Stomach (tissue), 9 donors: ENCODE results near the gene IL1RAPL2. TPM values are rescaled to one million over a fixed set of nuclear protein-coding genes. Genes with fewer than 3 reads are reported as not detected.

Source experiments
- DNase-seq, 2 donors: peaks; one replicate each; pipeline versions ENCODE4 v3.0.0 to v3.0.0-alpha.2; 2013 to 2019
- H3K27ac ChIP-seq, 5 donors: fragments of 200-600 bp in 4 of 5; sonication (generic) in 4 of 5; one replicate each; pipeline ENCODE4 v1.5.1; 2013 to 2019; ENCODE audit warnings: mild to moderate bottlenecking in 1 of 5, moderate library complexity in 1 of 5
- H3K27me3 ChIP-seq, 3 donors: fragments of 200-600 bp; sonication (generic); one replicate each; pipeline ENCODE4 v1.5.1; 2017 to 2019; ENCODE audit warnings: mixed run types in 1 of 3
- H3K36me3 ChIP-seq, 4 donors: fragments of 200-600 bp; sonication (generic); 1 replicate in 3 of 4; 2 replicates in 1 of 4; pipeline ENCODE4 v1.5.1; 2016 to 2019
- H3K4me1 ChIP-seq, 4 donors: fragments of 200-600 bp; sonication (generic); one replicate each; pipeline ENCODE4 v1.5.1; 2016 to 2019
- H3K4me3 ChIP-seq, 4 donors: fragments of 200-600 bp; sonication (generic) in 3 of 4; one replicate each; pipeline ENCODE4 v1.5.1; 2016 to 2019; ENCODE audit warnings: mild to moderate bottlenecking in 1 of 4
- H3K9me3 ChIP-seq, 4 donors: fragments of 200-600 bp; sonication (generic); one replicate each; pipeline ENCODE4 v1.5.1; 2016 to 2019
- EP300 ChIP-seq: sonication (generic); formaldehyde crosslinking; IDR thresholded peaks from one replicate; pipeline ENCODE4 v1.6.1; 2017; ENCODE audit warnings: antibody characterized with exemption
- POLR2A ChIP-seq, 4 donors: fragments of 450-650 bp; IDR thresholded peaks; one replicate each; pipeline ENCODE4 v1.6.1; 2016; ENCODE audit warnings: antibody characterized with exemption in 4 of 4, control low read depth in 2 of 4, mild to moderate bottlenecking in 1 of 4, moderate library complexity in 1 of 4
- POLR2AphosphoS5 ChIP-seq, 3 donors: sonication (generic); formaldehyde crosslinking; IDR thresholded peaks; one replicate each; pipeline ENCODE4 v1.6.1; 2016; ENCODE audit warnings: antibody characterized with exemption in 3 of 3
- WGBS, 5 donors: extraction: QIAGEN DNeasy Blood & Tissue Kit in 3 of 5; methylation state at CpG; one replicate each; pipeline versions ENCODE4 v1.1.5 to v1.1.7; 2013 to 2018; 5-methylcytosine and 5-hydroxymethylcytosine counted together
- intact Hi-C: fragments of 100-400 bp; cut with DNase I; formaldehyde crosslinking; loops from one replicate; pipeline ENCODE4 v1.15.1; 2023; ENCODE audit warnings: low total_unique reads
- polyA plus RNA-seq, 3 donors: library from polyadenylated mRNA; stranded (reverse); fragments of 200-250 nt; gene quantifications; one replicate each; pipeline ENCODE4 v1.2.3, GENCODE V29; 2013
- total RNA-seq, 5 donors: library from RNA; depleted of rRNA; stranded (reverse); fragments of >200 nt; gene quantifications; one replicate each; pipeline versions ENCODE4 v1.1.0 to v1.2.3, GENCODE V29; 2014 to 2016
- TF ChIP-seq, protein P1 (sequence below), 7 experiments: fragments of 450-650 bp in 4 of 7; fragments of 200-600 bp in 3 of 7; sonication (generic) in 3 of 7; IDR thresholded peaks; one replicate each; pipeline ENCODE4 v1.5.1; 2016 to 2019; ENCODE audit warnings: antibody characterized with exemption in 7 of 7, control low read depth in 2 of 7, mild to moderate bottlenecking in 1 of 7
- donor health status: healthy with polysubstance abuse.
- donor health status: Bipolar disorder and iron deficiency.
- donor health status: healthy.

The IL1RAPL2 gene
- total and polyA plus RNA-seq, 8 donors = 1.1 TPM; not detected in 7

DNA sequence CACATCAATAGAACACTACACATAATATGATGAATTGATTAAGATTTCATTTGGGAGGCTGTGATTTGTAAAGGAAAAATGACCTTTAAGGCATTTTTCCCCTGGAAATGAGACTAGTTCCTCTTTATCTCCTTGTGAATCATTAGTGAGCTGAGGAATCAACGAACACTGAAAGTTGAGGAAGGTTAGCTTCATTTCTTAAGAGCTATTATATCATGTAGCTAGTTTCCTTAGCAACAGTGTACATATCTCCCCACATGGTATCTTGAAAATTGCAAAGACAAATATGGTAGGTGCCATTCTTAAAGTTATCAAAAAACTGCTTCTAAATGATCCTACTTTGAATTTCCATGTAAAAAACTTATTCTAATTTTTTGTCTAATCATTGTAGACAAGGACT lies 1128.8 kb downstream of the IL1RAPL2 start:
- TF ChIP-seq, protein P1, sequence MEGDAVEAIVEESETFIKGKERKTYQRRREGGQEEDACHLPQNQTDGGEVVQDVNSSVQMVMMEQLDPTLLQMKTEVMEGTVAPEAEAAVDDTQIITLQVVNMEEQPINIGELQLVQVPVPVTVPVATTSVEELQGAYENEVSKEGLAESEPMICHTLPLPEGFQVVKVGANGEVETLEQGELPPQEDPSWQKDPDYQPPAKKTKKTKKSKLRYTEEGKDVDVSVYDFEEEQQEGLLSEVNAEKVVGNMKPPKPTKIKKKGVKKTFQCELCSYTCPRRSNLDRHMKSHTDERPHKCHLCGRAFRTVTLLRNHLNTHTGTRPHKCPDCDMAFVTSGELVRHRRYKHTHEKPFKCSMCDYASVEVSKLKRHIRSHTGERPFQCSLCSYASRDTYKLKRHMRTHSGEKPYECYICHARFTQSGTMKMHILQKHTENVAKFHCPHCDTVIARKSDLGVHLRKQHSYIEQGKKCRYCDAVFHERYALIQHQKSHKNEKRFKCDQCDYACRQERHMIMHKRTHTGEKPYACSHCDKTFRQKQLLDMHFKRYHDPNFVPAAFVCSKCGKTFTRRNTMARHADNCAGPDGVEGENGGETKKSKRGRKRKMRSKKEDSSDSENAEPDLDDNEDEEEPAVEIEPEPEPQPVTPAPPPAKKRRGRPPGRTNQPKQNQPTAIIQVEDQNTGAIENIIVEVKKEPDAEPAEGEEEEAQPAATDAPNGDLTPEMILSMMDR (IDR thresholded peaks at IDR 0.05) = no peak
- TF ChIP-seq POLR2A (IDR thresholded peaks at IDR 0.05) (no peak), EP300 (no peak), POLR2AphosphoS5 (IDR thresholded peaks at IDR 0.05) (no peak)
- DNase-seq = no peak
- H3K27ac ChIP-seq = no peak overlapping the region
- H3K9me3 ChIP-seq = peaks cover 0 to 6% (median 0%) of the 10 kb centered on the region in 4 donors
- no peaks in the 10 kb centered on the region for H3K27me3 ChIP-seq
- intact Hi-C loops = no loop called here
- H3K4me1 ChIP-seq = no peaks in the 10 kb centered on the region
- no peak overlapping the region for H3K4me3 ChIP-seq
- WGBS, 5 donors = 13 to 41% (median 25%) methylated on average over 1 of the region's 1 CpG
- H3K36me3 ChIP-seq = no peaks in the 10 kb centered on the region

DNA sequence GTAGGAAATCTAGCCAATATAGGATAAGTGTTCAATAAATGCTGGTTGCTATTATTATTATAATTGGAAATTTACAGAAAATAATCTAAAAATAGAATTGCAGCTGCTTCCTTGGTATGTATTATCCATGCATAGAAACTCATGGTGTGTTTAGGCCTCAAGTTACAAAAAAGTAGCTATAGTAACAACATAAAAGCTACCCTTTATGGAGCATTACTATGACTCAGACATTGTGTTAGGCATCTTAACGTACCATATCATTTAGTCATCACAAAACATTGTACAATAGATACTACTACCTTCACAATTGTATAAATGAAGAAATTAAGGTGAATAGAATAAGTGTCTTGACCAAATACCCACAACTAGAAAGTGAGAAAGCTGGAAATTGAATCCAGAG lies 1129.5 kb downstream of the IL1RAPL2 start:
- H3K4me1 ChIP-seq = no peaks in the 10 kb centered on the region
- no peak for DNase-seq
- H3K27ac ChIP-seq = no peak overlapping the region
- H3K36me3 ChIP-seq = no peaks in the 10 kb centered on the region
- H3K9me3 ChIP-seq = peaks cover 0 to 5% (median 0%) of the 10 kb centered on the region in 4 donors
- WGBS, 5 donors = 38 to 69% (median 60%) methylated on average over 1 of the region's 1 CpG
- H3K27me3 ChIP-seq = no peaks in the 10 kb centered on the region
- intact Hi-C loops = no loop called here
- TF ChIP-seq EP300 = no peak
- TF ChIP-seq, protein P1 (IDR thresholded peaks at IDR 0.05) = no peak
- no peak for TF ChIP-seq POLR2AphosphoS5 (IDR thresholded peaks at IDR 0.05)
- no peak for TF ChIP-seq POLR2A (IDR thresholded peaks at IDR 0.05)
- no peak overlapping the region for H3K4me3 ChIP-seq

DNA sequence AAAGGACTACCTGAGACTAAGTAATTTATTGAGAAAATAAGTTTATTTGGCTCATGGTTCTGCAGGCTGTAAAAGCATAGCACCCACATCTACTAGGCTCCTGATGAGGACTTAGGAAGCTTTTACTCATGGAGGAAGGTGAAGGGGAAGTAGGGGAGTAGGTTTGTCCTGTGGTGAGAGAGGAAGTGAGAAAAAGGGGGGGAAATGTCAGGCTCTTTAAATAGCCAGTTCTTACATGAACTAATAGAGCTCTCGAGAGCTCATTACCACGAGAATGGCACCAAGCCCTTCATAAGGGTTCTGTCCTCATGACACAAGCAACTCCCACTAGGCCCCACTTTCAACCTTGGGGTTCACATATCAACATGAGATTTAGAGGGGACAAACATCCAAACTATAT lies 1130.9 kb downstream of the IL1RAPL2 start:
- no peaks in the 10 kb centered on the region for H3K36me3 ChIP-seq
- whole genome bisulfite sequencing, 5 donors = 56 to 80% (median 69%) methylated on average over 2 of the region's 2 CpGs
- DNase-seq = no peak
- intact Hi-C loops = no loop called here
- H3K27ac ChIP-seq = no peak overlapping the region
- peaks cover 0 to 5% (median 0%) of the 10 kb centered on the region in 4 donors for H3K9me3 ChIP-seq
- no peak overlapping the region for H3K4me3 ChIP-seq
- TF ChIP-seq, protein P1 (IDR thresholded peaks at IDR 0.05) = no peak
- TF ChIP-seq EP300 (no peak), POLR2A (IDR thresholded peaks at IDR 0.05) (no peak), POLR2AphosphoS5 (IDR thresholded peaks at IDR 0.05) (no peak)
- no peaks in the 10 kb centered on the region for H3K4me1 ChIP-seq
- no peaks in the 10 kb centered on the region for H3K27me3 ChIP-seq

DNA sequence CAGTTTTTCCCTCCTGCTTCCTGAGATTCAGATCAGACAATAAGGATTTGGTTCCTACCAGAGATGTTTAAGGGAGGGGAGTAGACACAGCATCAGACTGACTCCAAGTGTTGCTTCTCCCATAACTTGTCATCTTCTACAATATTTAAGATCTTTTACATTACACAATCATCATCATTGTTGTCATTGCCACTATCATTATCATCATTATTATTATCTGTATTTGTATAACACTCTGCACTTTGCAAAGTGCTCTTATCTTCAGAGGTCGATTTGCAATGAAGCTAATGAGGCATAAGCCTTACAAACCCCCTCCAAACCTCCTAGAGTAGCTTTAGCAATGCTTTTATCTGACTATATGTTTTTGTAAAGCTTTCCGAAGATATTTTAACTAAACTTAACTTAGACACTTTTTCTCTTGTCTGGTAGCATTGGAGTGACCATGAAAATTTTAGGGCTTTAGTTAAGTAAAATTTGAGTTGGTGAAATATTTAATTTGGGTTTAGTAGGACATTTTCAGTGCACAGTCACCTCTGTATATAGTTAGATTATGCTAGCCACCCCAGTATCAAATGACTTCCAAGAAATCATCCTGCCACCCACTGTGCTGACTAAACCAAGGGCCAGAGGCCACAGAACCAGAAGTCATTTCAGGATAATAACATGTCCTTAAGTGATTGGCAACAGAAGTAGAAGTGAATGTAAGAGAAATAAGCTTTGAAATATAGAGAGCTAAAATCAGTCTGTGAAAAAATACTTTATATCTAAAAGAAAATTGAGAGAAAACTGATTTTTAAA lies 1132.2 kb downstream of the IL1RAPL2 start:
- Histone ChIP-seq H3K9me3 (no peaks in the 10 kb centered on the region), H3K4me1 (no peaks in the 10 kb centered on the region), H3K4me3 (no peak overlapping the region), H3K27ac (no peak overlapping the region), H3K27me3 (no peaks in the 10 kb centered on the region), H3K36me3 (no peaks in the 10 kb centered on the region)
- WGBS, 5 donors = 28 to 43% (median 34%) methylated on average over 2 of the region's 2 CpGs
- no peak for TF ChIP-seq EP300
- TF ChIP-seq POLR2A (IDR thresholded peaks at IDR 0.05) = no peak
- TF ChIP-seq POLR2AphosphoS5 (IDR thresholded peaks at IDR 0.05) = no peak
- TF ChIP-seq, protein P1 (IDR thresholded peaks at IDR 0.05) = no peak
- no peak for DNase-seq
- intact Hi-C loops = no loop called here
